Pulmonary artery endothelial cell (primary cell): Measurements from ENCODE around the gene LRP2BP. TPM values are rescaled to one million over a fixed set of nuclear protein-coding genes. Genes with fewer than 3 reads are reported as not detected.
"Not testable (repeated sequence)": the region's sequence is repeated elsewhere in the genome, so short reads cannot be mapped to it uniquely, and the experiment has no call there.

ENCODE experiments used
- DNase-seq: peaks from one replicate; pipeline ENCODE4 v3.0.0-alpha.2; 2011; ENCODE audit warnings: low read depth, low spot score
- total RNA-seq: library from RNA; depleted of rRNA; stranded (reverse); fragments of >200 nt; gene quantifications from 2 replicates; pipeline ENCODE4 v1.2.3, GENCODE V29; 2014

LRP2BP gene
- total RNA-seq, 1 donor from 2014 or later: 0.33 TPM

GRCh38 chr4:185329879-185330510, 65.7 kb downstream of the LRP2BP start:
- not testable (repeated sequence) for DNase-seq

GRCh38 chr4:185328586-185328985, 67.1 kb downstream of the LRP2BP start:
- no peak for DNase-seq

GRCh38 chr4:185325721-185326120, 70.0 kb downstream of the LRP2BP start:
- DNase-seq: not testable (repeated sequence)

- DNase-seq: not testable (repeated sequence)
Measured at GRCh38 chr4:185324361-185324760, 71.4 kb downstream of the LRP2BP start.

- no peak for DNase-seq
Measured at GRCh38 chr4:185323606-185324005, 72.1 kb downstream of the LRP2BP start.

- no peak for DNase-seq
Measured at GRCh38 chr4:185322803-185323202, 72.9 kb downstream of the LRP2BP start.

GRCh38 chr4:185318679-185319078, 77.0 kb downstream of the LRP2BP start:
- DNase-seq: no peak

GRCh38 chr4:185317880-185318279, 77.8 kb downstream of the LRP2BP start:
- DNase-seq: no peak

GRCh38 chr4:185317462-185317861, 78.3 kb downstream of the LRP2BP start:
- DNase-seq: not testable (repeated sequence)

Other genes starting within 250 kb of the LRP2BP start
- 25.0 and 26.8 TPM in 2 replicates for gene CFAP97, start 191.9 kb downstream of the LRP2BP start, total RNA-seq
- gene SNX25, start 186.3 kb downstream of the LRP2BP start, total RNA-seq: 23.5 and 28.8 TPM in 2 replicates
- gene ANKRD37, start 917 bp upstream of the LRP2BP start, total RNA-seq: 4.7 and 6.5 TPM in 2 replicates
- 37.7 and 38.9 TPM in 2 replicates for gene UFSP2, start 30.0 kb upstream of the LRP2BP start, total RNA-seq
- gene CCDC110, start 75.8 kb upstream of the LRP2BP start, total RNA-seq: 0.49 and 0.73 TPM in 2 replicates
- gene PDLIM3, start 139.6 kb upstream of the LRP2BP start, total RNA-seq: 60.5 and 78.9 TPM in 2 replicates